Vagina (tissue), 2 donors: ENCODE results near the gene PTPRA. TPM values are rescaled to one million over a fixed set of nuclear protein-coding genes. Genes with fewer than 3 reads are reported as not detected.

Source experiments
- DNase-seq, 2 donors: peaks; one replicate each; pipeline ENCODE4 v3.0.0-alpha.2; 2017; ENCODE audit errors: extremely low spot score in 2 of 2
- H3K27ac ChIP-seq: fragments of 200-600 bp; sonication (generic); one replicate; pipeline ENCODE4 v1.5.1; 2019
- H3K27me3 ChIP-seq: fragments of 200-600 bp; sonication (generic); one replicate; pipeline ENCODE4 v1.5.1; 2019
- H3K36me3 ChIP-seq, 2 donors: fragments of 200-600 bp; sonication (generic); one replicate each; pipeline ENCODE4 v1.5.1; 2017 to 2019
- H3K4me1 ChIP-seq: fragments of 200-600 bp; sonication (generic); one replicate; pipeline ENCODE4 v1.5.1; 2019
- H3K4me3 ChIP-seq, 2 donors: fragments of 200-600 bp; sonication (generic); 1 replicate in 1 of 2; 2 replicates in 1 of 2; pipeline ENCODE4 v1.5.1; 2016 to 2019
- H3K9me3 ChIP-seq: fragments of 200-600 bp; sonication (generic); one replicate; pipeline ENCODE4 v1.5.1; 2019
- POLR2A ChIP-seq, 2 donors: fragments of 450-650 bp; IDR thresholded peaks; one replicate each; pipeline ENCODE4 v1.6.1; 2017; ENCODE audit warnings: antibody characterized with exemption in 2 of 2, mild to moderate bottlenecking in 2 of 2, moderate library complexity in 2 of 2
- POLR2AphosphoS5 ChIP-seq, 2 donors: sonication (generic); formaldehyde crosslinking; IDR thresholded peaks; one replicate each; pipeline ENCODE4 v1.9.0; 2017; ENCODE audit warnings: antibody characterized with exemption in 2 of 2, mild to moderate bottlenecking in 2 of 2, low read depth in 1 of 2; ENCODE audit not compliant: insufficient read depth in 1 of 2
- intact Hi-C: fragments of 100-400 bp; cut with DNase I; formaldehyde crosslinking; loops from one replicate; pipeline ENCODE4 v1.15.1; 2023
- total RNA-seq: library from RNA; depleted of rRNA; stranded (reverse); fragments of >200 nt; gene quantifications from one replicate; pipeline ENCODE4 v1.2.3, GENCODE V29; 2016
- TF ChIP-seq, protein P1 (sequence below), 3 experiments: fragments of 450-650 bp in 2 of 3; fragments of 200-600 bp in 1 of 3; sonication (generic) in 1 of 3; IDR thresholded peaks; one replicate each; pipeline ENCODE4 v1.5.1; 2017 to 2019; ENCODE audit warnings: antibody characterized with exemption in 3 of 3, mild to moderate bottlenecking in 2 of 3, moderate library complexity in 2 of 3

Gene PTPRA
- total RNA-seq, 1 donor from 2014 or later: 45.7 TPM

DNA sequence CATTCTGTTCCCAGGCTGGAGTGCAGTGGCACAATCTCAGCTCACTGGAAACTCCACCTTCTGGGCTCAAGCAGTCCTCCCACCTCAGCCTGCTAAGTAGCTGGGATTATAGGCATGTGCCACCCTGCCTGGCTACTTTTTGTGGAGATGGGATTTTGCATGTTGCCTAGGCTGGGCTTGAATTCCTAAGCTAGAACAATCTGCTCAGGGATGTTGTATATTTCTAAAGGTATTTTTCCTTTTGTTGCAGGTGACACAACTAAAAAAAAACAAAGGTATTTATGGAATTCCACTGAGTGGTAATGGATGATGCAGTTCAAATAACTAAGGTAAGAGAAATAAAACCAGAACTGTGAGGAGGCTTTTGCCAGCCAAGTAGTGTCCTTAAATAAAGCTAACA, 49.7 kb downstream of the PTPRA start:
- Histone ChIP-seq H3K27me3 (no peaks in the 10 kb centered on the region), H3K27ac (no peak overlapping the region), H3K36me3 (peaks cover 0 to 7% of the 10 kb centered on the region in 2 donors), H3K9me3 (no peaks in the 10 kb centered on the region), H3K4me3 (no peak overlapping the region), H3K4me1 (no peaks in the 10 kb centered on the region)
- DNase-seq: no peak
- TF ChIP-seq POLR2A (IDR thresholded peaks at IDR 0.05) (no peak), POLR2AphosphoS5 (IDR thresholded peaks at IDR 0.05; ENCODE audit: insufficient read depth in 1 of 2, low read depth in 1 of 2) (no peak)
- TF ChIP-seq, protein P1, sequence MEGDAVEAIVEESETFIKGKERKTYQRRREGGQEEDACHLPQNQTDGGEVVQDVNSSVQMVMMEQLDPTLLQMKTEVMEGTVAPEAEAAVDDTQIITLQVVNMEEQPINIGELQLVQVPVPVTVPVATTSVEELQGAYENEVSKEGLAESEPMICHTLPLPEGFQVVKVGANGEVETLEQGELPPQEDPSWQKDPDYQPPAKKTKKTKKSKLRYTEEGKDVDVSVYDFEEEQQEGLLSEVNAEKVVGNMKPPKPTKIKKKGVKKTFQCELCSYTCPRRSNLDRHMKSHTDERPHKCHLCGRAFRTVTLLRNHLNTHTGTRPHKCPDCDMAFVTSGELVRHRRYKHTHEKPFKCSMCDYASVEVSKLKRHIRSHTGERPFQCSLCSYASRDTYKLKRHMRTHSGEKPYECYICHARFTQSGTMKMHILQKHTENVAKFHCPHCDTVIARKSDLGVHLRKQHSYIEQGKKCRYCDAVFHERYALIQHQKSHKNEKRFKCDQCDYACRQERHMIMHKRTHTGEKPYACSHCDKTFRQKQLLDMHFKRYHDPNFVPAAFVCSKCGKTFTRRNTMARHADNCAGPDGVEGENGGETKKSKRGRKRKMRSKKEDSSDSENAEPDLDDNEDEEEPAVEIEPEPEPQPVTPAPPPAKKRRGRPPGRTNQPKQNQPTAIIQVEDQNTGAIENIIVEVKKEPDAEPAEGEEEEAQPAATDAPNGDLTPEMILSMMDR (IDR thresholded peaks at IDR 0.05): no peak
- intact Hi-C loops: no loop called here

DNA sequence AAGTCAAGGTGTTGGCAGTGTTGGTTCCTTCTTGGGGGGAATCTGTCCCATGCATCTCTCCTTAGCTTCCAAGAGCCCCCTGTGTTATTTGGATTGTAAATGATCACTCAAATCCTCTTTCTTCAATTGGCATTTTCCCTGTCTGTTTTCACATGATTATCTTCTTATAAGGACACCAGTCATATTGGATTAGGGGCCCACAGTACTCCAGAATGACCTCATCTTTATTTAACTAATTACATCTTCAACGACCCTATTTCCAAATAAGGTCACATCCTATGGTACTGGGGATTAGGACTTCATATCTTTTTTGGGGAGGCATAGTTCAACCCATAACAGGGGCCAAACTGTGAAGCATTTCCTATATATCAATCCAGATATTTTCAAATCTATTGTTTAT, 57.3 kb downstream of the PTPRA start:
- H3K27me3 ChIP-seq: no peaks in the 10 kb centered on the region
- no peaks in the 10 kb centered on the region for H3K9me3 ChIP-seq
- no peaks in the 10 kb centered on the region for H3K36me3 ChIP-seq
- intact Hi-C loops: no loop called here
- H3K4me3 ChIP-seq: no peak overlapping the region
- no peaks in the 10 kb centered on the region for H3K4me1 ChIP-seq
- no peak for TF ChIP-seq POLR2A (IDR thresholded peaks at IDR 0.05)
- TF ChIP-seq, protein P1 (IDR thresholded peaks at IDR 0.05): no peak
- no peak for DNase-seq
- no peak overlapping the region for H3K27ac ChIP-seq

DNA sequence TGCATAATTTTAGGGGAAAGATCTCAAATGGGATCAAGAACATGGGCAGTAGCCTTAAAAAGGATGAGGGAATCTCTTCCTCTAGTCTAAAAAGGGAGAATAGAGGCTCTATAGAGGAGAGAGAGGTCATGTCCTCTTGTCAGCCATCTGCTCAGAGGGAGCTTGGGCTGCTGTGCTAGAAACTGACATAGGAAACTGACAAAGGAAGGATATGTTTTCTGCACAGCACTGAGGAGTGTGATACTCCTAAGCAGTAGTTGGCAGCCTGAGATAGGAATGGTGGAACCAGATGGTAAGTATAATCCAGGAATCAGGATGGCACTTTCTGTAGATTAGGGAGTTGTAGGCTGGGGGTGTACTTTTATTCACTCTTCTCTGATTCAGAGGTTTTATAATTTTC, 59.2 kb downstream of the PTPRA start:
- Histone ChIP-seq H3K4me1 (no peaks in the 10 kb centered on the region), H3K36me3 (no peaks in the 10 kb centered on the region), H3K27me3 (no peaks in the 10 kb centered on the region), H3K27ac (no peak overlapping the region), H3K9me3 (no peaks in the 10 kb centered on the region), H3K4me3 (no peak overlapping the region)
- intact Hi-C loops: no loop called here
- no peak for TF ChIP-seq POLR2AphosphoS5 (IDR thresholded peaks at IDR 0.05; ENCODE audit: insufficient read depth in 1 of 2, low read depth in 1 of 2)
- TF ChIP-seq, protein P1 (IDR thresholded peaks at IDR 0.05): no peak
- TF ChIP-seq POLR2A (IDR thresholded peaks at IDR 0.05): no peak
- DNase-seq: no peak

DNA sequence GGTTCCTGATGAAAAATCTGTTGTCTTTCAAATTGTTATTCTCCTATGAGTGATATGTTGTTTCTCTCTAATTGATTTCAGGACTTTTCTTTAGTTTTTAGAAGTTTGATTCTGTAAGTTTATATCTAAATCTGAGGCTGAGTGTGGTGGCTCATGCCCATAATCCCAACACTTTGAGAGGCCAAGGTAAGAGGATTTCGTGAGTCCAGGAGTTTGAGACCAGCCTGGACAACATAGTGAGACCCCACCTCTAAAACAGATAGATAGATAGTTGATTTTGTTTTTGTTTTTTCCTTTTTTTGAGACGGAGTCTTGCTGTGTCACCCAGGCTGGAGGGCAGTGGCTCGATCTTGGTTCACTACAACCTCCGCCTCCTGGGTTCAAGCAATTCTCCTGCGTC, 64.6 kb downstream of the PTPRA start:
- intact Hi-C loops: no loop called here
- Histone ChIP-seq H3K27ac (no peak overlapping the region), H3K4me3 (no peak overlapping the region), H3K27me3 (no peaks in the 10 kb centered on the region), H3K36me3 (no peaks in the 10 kb centered on the region), H3K9me3 (no peaks in the 10 kb centered on the region), H3K4me1 (no peaks in the 10 kb centered on the region)
- TF ChIP-seq, protein P1 (IDR thresholded peaks at IDR 0.05): no peak
- no peak for TF ChIP-seq POLR2AphosphoS5 (IDR thresholded peaks at IDR 0.05; ENCODE audit: insufficient read depth in 1 of 2, low read depth in 1 of 2)
- TF ChIP-seq POLR2A (IDR thresholded peaks at IDR 0.05): no peak
- no peak for DNase-seq

DNA sequence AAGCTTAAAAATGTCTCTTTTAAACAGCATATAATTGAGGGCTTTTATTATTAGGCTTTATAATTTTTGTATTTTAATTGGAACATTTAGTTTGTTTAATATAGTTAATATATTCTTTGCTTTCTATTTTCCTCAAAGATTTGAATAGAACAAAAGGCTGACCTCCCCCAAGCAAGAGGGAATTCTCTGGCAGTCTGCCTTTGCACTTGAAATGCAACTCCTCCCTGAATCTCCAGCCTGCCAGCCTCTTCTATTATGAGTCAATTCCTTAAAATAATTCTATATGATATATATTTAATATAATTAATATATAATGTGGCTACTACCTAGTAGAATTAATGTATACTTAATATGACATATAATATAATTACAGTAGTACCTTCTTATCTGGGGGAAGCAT, 69.2 kb downstream of the PTPRA start:
- Histone ChIP-seq H3K27me3 (no peaks in the 10 kb centered on the region), H3K4me3 (no peak overlapping the region), H3K36me3 (no peaks in the 10 kb centered on the region), H3K27ac (no peak overlapping the region), H3K4me1 (no peaks in the 10 kb centered on the region), H3K9me3 (no peaks in the 10 kb centered on the region)
- DNase-seq: no peak
- TF ChIP-seq POLR2AphosphoS5 (IDR thresholded peaks at IDR 0.05; ENCODE audit: insufficient read depth in 1 of 2, low read depth in 1 of 2): no peak
- TF ChIP-seq, protein P1 (IDR thresholded peaks at IDR 0.05): no peak
- intact Hi-C loops: no loop called here
